PC-9 (cell line): ENCODE data around the gene ZFYVE9. TPM values are rescaled to one million over a fixed set of nuclear protein-coding genes. Genes with fewer than 3 reads are reported as not detected.

Experiments used
- BruUV-seq: library from RNA; stranded (reverse); fragments of 400-500 nt; replicated peaks from 2 replicates; lab custom pipeline; 2021; lab: Mats Ljungman, UMichigan
- CTCF ChIA-PET: fragments of 300-600 bp; sonication (Branson Sonifier 250); formaldehyde crosslinking; loops from one replicate; lab custom pipeline; 2022; ENCODE audit warnings: antibody characterized with exemption; lab: Charles Lee
- POLR2A ChIA-PET: fragments of 300-600 bp; sonication (Branson Sonifier 250); formaldehyde crosslinking; loops from one replicate; lab custom pipeline; 2022; ENCODE audit warnings: antibody characterized with exemption; ENCODE audit not compliant: unreplicated experiment; lab: Charles Lee
- DNase-seq, 2 experiments: peaks; one replicate each; pipeline versions ENCODE4 v3.0.0 to v3.0.0-alpha.2; 2015 to 2022; ENCODE audit warnings: mixed read lengths in 1 of 2
- H2AFZ ChIP-seq: fragments of 200-600 bp; sonication (generic); 2 replicates; pipeline ENCODE4 v1.8.1; 2017; ENCODE audit warnings: antibody characterized with exemption
- H3F3A ChIP-seq: fragments of 200-600 bp; sonication (generic); 2 replicates; pipeline ENCODE4 v1.8.1; 2017; ENCODE audit warnings: antibody characterized with exemption, mild to moderate bottlenecking, low read depth; ENCODE audit not compliant: insufficient read depth
- H3K27ac ChIP-seq: fragments of 200-600 bp; sonication (generic); 2 replicates; pipeline ENCODE4 v1.6.1; 2016; ENCODE audit warnings: mixed run types
- H3K27me3 ChIP-seq: fragments of 200-600 bp; sonication (generic); 2 replicates; pipeline ENCODE4 v1.6.1; 2016; ENCODE audit warnings: low read depth, mixed run types; ENCODE audit not compliant: insufficient read depth
- H3K36me3 ChIP-seq: fragments of 200-600 bp; sonication (generic); 2 replicates; pipeline ENCODE4 v1.6.1; 2016; ENCODE audit warnings: low read depth, mixed run types
- H3K4me1 ChIP-seq: fragments of 200-600 bp; sonication (generic); replicated peaks from 2 replicates; pipeline ENCODE4 v1.6.1; 2016; ENCODE audit warnings: mixed run types; ENCODE audit not compliant: insufficient read depth
- H3K4me2 ChIP-seq: fragments of 200-600 bp; sonication (generic); 2 replicates; pipeline ENCODE4 v1.6.1; 2017; ENCODE audit warnings: mixed run types
- H3K4me3 ChIP-seq: fragments of 200-600 bp; sonication (generic); 2 replicates; pipeline ENCODE4 v1.6.1; 2016; ENCODE audit warnings: mixed run types
- H3K79me2 ChIP-seq: fragments of 200-600 bp; sonication (generic); 2 replicates; pipeline ENCODE4 v1.6.1; 2017; ENCODE audit warnings: low read depth, mixed run types
- H3K9me2 ChIP-seq: fragments of 200-600 bp; sonication (generic); 2 replicates; pipeline ENCODE4 v1.8.1; 2017; ENCODE audit warnings: mild to moderate bottlenecking; ENCODE audit not compliant: insufficient read depth
- H3K9me3 ChIP-seq: fragments of 200-600 bp; sonication (generic); 2 replicates; pipeline ENCODE4 v1.8.1; 2016; ENCODE audit warnings: low read depth; ENCODE audit not compliant: insufficient read depth
- H4K20me1 ChIP-seq: fragments of 200-600 bp; sonication (generic); 2 replicates; pipeline ENCODE4 v1.8.1; 2017; ENCODE audit not compliant: insufficient read depth
- CTCF ChIP-seq: fragments of 200-600 bp; sonication (generic); conservative IDR thresholded peaks from 2 replicates; pipeline ENCODE4 v1.6.1; 2017; ENCODE audit warnings: mixed run types, antibody characterized with exemption, mild to moderate bottlenecking, moderate library complexity
- EZH2 ChIP-seq: fragments of 200-600 bp; sonication (generic); IDR thresholded peaks from 2 replicates; pipeline ENCODE4 v1.8.0; 2017; ENCODE audit warnings: antibody characterized with exemption, low read depth
- intact Hi-C: fragments of 100-400 bp; cut with micrococcal nuclease; formaldehyde crosslinking; loops from one replicate; pipeline ENCODE4 v1.10.0; 2022; ENCODE audit not compliant: unreplicated experiment
- total RNA-seq: library from RNA; stranded (reverse); gene quantifications from 2 replicates; pipeline ENCODE4 v1.2.3, GENCODE V29; 2021

ZFYVE9 gene
- total RNA-seq, 1 experiment from 2014 or later = 20.7 TPM

- Histone ChIP-seq H3F3A (peaks cover 12% of the 10 kb centered on the region), H2AFZ (no peak overlapping the region), H3K27me3 (no peaks in the 10 kb centered on the region), H3K4me3 (no peak overlapping the region), H4K20me1 (no peaks in the 10 kb centered on the region), H3K9me3 (no peaks in the 10 kb centered on the region), H3K36me3 (no peaks in the 10 kb centered on the region), H3K79me2 (peaks cover 27% of the 10 kb centered on the region), H3K27ac (no peak overlapping the region), H3K4me1 (peaks cover 13% of the 10 kb centered on the region; the same call in 1 of the 2 replicates), H3K9me2 (no peaks in the 10 kb centered on the region), H3K4me2 (no peak overlapping the region)
- DNase-seq = peak in 1 of 2 experiments; percentile 43
- ChIA-PET CTCF (interaction anchor here (0.5 to 1.3 kb wide), 2 partner anchors 12 to 20 kb away, joined by 4 to 8 read pairs; no protein-coding TSS in a partner anchor), POLR2A (interaction anchor here (0.6 kb wide), 1 partner anchor 108 kb away, joined by 4 read pairs; no protein-coding TSS in a partner anchor)
- TF ChIP-seq EZH2 (no peak), CTCF (no peak)
- BruUV-seq = no TSS peak
- intact Hi-C loops = loop anchor here (5.0 kb wide), 1 partner anchor 157 kb away; no protein-coding TSS in a partner anchor
Measured at GRCh38 chr1:52139817-52140540, 1.9 kb upstream of the ZFYVE9 start.

GRCh38 chr1:52140633-52141512 lies 1.0 kb upstream of the ZFYVE9 start:
- Histone ChIP-seq H3K27ac (no peak overlapping the region), H2AFZ (peak overlapping the region; percentile 100), H3K79me2 (peaks cover 36% of the 10 kb centered on the region), H3K36me3 (no peaks in the 10 kb centered on the region), H3K4me3 (peak overlapping the region; percentile 77; the same call in 1 of the 2 replicates), H3F3A (peaks cover 12% of the 10 kb centered on the region), H3K9me3 (no peaks in the 10 kb centered on the region), H3K27me3 (no peaks in the 10 kb centered on the region), H3K4me2 (peak overlapping the region; percentile 81), H3K9me2 (no peaks in the 10 kb centered on the region), H3K4me1 (peaks cover 13% of the 10 kb centered on the region; the same call in 1 of the 2 replicates), H4K20me1 (no peaks in the 10 kb centered on the region)
- TF ChIP-seq CTCF (no peak), EZH2 (no peak)
- POLR2A ChIA-PET = no interaction called here
- CTCF ChIA-PET = interaction anchor here (1.3 kb wide), 1 partner anchor 13 kb away, joined by 4 read pairs; no protein-coding TSS in a partner anchor
- intact Hi-C loops = loop anchor here (5.0 kb wide), 1 partner anchor 156 kb away; no protein-coding TSS in a partner anchor
- no peak for DNase-seq
- TSS peak; percentile 21 for BruUV-seq
